Measurements from ENCODE around the gene NSMCE1.
A peak's percentile ranks its signal among the peaks of the same experiment; 100 is the strongest.

Gene NSMCE1, protein sequence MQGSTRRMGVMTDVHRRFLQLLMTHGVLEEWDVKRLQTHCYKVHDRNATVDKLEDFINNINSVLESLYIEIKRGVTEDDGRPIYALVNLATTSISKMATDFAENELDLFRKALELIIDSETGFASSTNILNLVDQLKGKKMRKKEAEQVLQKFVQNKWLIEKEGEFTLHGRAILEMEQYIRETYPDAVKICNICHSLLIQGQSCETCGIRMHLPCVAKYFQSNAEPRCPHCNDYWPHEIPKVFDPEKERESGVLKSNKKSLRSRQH

DNA sequence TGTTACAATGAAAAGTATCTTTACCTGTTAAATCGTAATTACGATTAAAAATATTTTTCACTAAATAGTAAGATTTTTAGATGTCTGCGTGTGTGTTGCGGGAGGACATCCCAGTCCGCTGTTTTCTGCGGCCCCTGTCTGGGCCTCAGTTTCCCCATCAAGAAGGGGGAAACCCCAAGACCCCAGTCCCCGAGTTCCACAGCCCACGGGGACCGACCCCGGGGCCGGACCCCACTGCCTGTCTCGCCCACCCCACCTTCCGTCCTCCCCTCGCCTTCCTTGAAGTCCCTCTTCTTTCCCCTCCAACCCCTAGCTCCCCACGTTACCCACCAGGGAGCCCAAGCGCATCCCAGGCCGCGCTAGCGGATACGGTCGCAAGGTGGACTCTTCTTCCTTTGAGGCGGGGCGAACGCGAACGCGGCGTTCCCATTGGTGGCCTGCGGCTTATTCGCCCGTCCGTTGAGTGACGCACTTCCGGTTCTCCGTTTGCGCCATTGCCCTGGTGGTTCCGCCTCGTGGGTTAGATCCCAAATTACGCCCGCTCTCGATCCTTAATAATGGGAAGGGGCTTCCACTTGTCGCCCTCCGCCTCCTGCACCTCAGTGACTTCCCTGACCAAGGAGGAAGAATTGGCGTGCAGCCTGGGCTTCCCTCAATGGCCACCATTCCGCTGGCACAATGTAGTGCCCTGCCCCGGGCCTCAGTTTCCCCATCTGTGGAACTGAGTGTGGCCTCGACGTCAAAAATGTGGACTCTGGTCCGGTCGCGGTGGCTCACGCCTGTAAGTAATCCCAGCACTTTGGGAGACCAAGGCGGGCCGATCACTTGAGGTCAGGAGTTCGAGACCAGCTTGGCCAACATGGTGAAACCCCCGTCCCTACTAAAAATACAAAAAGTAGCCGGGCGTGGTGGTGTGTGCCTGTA lies at the start of gene NSMCE1:
TSS of gene NSMCE1 (minus strand) at position 397 of the 924 bp plus-strand sequence. CDS start 11,202 bp downstream, outside the sequence.
- DNase-seq (ENCODE audit: low read depth in 1 of 2, low spot score in 1 of 2), result peak; percentile 89 to 96

GRCh38 chr16:27317738-27318391 lies 49.3 kb upstream of the NSMCE1 start:
- peak in 1 of 2 donors; percentile 59 for DNase-seq (ENCODE audit: low read depth in 1 of 2, low spot score in 1 of 2)

- no peak for DNase-seq (ENCODE audit: low read depth in 1 of 2, low spot score in 1 of 2)
These were observed 48.7 kb upstream of the NSMCE1 start for GRCh38 chr16:27317320-27317719.

DNA sequence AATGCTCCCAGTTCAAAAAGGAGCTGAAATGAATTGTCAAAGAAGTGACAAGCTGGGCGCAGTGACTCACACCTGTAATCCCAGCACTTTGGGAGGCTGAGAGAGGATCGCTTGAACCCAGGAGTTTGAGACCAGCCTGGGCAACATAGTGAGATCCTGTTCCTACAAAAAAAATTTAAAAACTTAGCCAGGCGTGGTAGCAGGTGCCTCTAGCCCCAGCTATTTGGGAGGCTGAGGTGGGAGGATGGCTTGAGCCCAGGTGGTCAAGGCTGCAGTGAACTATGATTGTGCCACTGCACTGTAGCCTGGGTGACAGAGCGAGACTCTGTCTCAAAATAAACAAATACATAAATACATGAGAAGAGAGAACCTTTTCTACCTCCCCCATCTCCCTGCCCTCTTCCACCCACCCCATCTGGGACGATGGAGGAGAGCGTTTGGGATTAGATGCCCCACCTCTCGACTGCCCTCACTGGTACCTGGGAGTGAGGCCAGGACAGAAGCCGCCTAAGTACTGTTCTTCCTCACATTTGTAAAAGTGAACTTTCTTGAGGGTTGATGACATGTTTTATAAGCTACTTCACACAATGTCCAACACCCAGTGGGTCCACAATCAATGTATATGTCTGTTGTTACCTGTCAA lies 47.6 kb upstream of the NSMCE1 start:
- no peak for DNase-seq (ENCODE audit: low read depth in 1 of 2, low spot score in 1 of 2)

DNA sequence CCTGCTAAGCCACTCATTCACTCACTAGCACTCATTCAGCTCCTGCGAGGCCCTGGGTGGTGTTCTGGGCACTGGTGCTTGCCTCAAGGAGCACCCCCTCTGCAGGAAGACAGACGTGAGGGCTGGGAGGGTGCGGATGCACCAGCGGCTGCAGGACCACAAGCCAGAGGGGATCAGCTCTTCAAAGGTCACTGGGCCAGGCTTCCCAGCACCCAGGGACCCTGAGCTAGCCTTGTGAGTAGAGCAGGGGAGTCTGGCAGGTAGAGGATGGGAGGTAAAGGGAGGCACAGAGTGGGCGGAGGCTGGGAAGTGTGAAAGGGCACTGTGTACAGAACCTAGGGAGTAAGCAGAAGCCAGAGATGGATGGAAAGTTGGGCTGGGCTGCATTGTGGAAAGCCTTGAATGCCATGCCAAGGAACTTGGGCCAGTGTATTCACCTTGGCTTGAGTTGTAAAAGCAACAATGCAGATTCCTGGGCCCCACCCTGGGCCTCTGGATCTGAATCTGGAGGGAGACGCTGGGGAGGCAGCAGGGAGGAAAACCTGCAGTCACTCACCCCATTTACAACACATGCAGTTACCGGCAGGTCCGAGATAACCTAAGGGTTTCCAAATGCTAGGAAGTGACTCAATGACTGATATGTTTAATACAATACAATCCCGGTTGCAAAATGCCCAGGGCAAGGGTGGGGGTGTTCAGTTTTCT lies 46.9 kb upstream of the NSMCE1 start:
- DNase-seq (ENCODE audit: low read depth in 1 of 2, low spot score in 1 of 2), result peak; percentile 26 to 37

DNA sequence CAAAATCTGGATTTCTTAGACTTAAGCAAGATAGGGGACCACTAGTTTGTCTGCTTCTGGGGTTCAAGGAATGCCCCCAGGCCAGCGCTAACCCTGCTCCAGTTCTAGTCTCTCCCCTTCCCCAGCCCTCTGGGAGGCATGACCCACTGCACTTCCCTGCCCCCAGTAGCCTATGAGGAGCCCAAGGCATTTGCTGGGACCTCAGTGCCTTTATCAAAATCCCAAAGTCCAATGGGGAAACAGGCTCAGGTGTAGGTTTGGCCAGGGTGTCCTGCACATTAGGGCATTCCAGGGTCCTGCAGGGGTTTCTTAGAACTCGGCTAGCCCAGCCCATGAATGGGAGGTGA lies 46.4 kb upstream of the NSMCE1 start:
- no peak for DNase-seq (ENCODE audit: low read depth in 1 of 2, low spot score in 1 of 2)

DNA sequence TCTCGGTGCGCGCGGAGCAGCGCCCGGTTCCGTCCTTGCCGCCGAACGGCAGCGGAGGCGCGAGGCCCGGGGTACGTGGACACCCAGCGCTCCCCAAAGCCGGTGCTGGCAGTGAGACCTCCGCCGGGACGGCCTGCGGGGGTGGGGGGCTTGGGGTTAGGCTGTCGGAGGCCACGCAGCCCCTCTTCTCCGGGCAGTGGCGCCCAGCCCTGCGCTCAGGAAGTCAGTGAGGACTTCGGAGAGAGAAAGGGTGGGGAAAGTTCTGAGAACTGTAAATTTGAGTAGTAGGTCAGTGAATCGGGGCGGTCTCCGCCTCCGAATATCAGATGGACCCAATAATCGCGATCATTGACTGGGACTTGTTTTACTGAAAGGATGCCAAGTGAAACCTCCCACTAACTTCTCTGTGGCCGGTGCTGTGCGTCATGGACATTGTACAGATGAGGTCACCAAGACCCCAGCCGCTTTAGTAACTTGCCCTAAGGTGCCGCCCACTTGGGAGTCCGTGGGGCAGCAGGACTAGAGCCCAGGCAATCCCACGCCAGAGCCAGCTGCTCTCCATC lies 45.7 kb upstream of the NSMCE1 start:
- DNase-seq (ENCODE audit: low read depth in 1 of 2, low spot score in 1 of 2), result peak; percentile 22 to 49

- peak; percentile 42 to 67 for DNase-seq (ENCODE audit: low read depth in 1 of 2, low spot score in 1 of 2)
These were observed 45.0 kb upstream of the NSMCE1 start, which contains the start of gene IL4R for GRCh38 chr16:27313422-27314160. Gene IL4R (plus strand): TSS chr16:27313974. CDS start chr16:27340204, 26,230 bp downstream.

- DNase-seq (ENCODE audit: low read depth in 1 of 2, low spot score in 1 of 2), result no peak
These were observed 44.2 kb upstream of the NSMCE1 start for GRCh38 chr16:27312580-27313421.

GRCh38 chr16:27311897-27312303 lies 43.3 kb upstream of the NSMCE1 start:
- DNase-seq (ENCODE audit: low read depth in 1 of 2, low spot score in 1 of 2), result no peak

DNA sequence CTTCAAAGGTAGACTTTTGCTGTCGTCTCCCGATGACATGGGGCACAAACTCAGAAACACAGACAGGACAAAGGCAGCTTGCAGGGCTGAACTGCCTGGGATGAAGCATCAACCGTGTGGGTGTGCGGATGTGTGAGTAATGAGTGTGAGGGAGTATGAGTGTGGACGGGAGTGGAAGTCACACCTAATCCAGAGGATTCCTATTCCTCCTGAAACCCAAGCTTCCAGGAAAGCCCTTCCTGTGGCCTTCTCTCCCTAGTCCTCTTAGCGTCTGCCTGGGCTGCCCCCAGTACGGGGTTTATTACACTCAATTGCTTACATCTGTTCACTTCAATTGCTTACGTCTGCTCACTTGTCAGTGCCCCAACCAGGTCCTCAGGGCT lies 42.9 kb upstream of the NSMCE1 start:
- no peak for DNase-seq (ENCODE audit: low read depth in 1 of 2, low spot score in 1 of 2)

DNA sequence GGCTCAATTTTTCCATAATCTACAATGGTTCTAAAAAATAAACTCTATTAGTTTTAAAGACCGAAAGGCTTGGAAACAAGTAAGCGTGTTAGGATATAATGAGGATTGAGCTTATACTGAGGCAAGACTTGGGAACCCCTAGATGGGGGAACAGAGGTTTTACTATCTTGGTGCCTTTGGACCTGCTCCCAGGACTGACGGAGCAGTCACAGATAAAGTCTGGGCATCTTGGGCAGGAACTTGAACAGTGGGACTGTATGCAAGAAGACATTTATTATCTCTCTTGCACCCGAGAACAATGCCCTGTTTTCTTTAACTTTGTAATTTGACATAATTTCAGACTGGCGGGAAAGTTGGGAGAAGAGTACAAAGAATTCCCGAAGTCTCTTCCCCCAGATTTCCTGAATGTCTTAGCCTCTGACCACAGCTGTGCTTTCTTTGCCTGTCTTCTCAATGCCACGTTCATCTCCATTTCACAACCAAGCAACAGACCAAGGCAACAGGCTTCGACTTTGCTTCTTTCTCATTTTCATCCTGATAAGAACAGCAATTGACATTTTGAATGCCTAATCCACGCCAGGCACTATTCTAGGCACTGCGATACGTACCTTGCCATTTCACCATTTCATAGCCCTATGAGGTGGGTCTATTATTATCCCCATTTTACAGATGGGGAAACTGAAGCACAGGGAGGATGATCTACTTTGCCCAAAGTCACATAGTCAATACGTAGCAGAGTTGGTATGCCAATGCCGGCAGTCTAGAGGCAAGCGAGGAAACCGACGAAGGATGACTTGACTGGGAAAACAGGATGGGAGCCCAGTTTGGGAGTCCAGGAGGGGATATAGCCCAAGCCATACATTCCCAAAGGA lies 42.2 kb upstream of the NSMCE1 start:
- DNase-seq (ENCODE audit: low read depth in 1 of 2, low spot score in 1 of 2), result no peak

DNA sequence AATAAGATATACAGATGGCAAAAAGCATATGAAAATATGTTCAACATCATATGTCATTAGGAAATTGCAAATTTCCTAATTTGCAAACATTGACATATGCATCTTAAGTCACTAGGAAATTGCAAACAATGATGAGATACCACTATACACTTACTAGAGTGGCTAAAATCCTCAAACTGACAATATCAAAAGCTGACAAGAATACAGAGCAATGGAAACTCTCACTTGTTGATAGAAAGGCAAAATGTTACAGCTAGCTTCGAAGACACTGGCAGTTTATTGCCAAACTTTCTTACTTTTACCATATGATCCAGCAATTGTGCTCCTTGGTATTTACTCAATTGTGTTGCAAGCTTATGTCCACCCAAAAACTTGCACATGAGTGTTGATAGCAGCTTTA lies 40.2 kb upstream of the NSMCE1 start:
- DNase-seq (ENCODE audit: low read depth in 1 of 2, low spot score in 1 of 2), result no peak

DNA sequence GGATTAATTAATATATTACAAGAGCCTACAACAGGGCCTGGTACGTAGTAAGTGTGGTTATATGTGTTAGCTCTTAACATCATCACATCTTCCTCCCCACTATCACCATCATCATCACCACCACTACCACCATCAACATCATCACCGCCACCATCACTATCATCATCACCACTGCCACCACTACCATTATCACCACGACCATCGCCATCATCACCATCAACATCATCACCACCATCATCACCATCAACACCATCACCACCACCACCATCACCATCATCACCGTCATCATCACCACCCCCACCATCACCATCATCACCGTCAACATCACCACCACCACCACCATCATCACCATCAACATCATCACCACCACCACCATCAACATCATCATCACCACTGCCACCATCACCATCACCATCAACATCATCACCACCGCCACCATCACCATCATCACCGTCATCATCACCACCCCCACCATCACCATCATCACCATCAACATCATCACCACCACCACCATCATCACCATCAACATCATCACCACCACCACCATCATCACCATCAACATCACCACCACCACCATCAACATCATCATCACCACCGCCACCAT lies 37.4 kb upstream of the NSMCE1 start:
- DNase-seq (ENCODE audit: low read depth in 1 of 2, low spot score in 1 of 2), result no peak

DNA sequence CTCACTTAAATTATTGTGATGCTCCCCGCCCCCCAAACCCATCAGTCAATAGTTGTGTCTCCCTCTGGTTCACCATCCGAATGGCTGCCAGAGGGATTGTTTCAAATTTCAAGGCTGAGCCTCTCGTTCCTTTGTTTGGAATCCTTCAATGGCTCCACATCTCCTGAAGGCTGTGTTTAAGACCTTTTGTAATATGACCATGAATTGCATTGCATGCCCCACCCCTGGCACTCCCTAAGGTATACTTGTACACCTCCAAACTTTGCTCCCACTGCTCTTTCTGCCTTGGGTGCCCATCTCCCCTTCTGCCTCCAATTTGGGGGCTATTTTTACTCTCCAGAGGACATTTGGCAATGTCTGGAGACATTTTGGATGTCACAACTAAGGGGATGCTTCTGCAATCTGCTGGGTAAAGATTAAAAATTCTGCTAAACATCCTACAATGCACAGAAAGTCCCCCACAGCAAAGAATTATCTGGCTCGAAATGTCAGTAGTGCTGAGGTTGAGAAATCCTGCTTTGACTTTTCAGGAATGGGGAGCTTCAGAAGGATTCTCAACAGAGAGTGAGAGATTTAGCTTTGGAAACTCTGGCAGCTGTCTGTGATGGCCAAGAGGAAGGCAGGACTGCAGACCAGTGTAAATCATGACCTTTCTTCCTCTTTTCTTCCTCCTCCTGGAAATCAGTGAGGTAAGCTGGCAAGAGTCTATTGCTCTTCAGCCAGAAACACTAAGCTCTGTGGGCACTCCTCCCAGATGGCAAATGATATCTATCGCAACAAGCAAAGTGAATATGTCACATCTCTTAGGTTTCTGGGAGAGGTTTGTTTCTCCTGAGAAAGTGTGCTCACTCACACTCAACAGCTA lies 36.5 kb upstream of the NSMCE1 start:
- no peak for DNase-seq (ENCODE audit: low read depth in 1 of 2, low spot score in 1 of 2)

DNA sequence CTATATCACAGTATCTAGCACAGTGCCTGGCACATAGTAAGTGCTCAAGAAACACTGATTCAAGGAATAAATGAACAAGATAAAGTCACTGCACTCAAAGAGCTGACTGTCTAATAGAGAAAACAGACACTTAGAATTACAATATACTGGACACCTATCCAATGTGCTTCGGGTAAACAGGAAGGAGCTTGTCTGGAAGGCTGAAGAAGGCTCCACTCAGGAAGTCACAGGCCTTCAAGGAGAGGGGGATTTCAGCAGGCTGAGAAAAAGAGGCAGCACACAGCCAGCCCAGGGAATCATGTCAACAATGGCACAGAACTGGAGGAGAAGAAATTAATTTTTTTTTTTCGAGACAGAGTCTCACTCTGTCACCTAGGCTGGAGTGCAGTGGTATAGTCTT lies 35.5 kb upstream of the NSMCE1 start:
- no peak for DNase-seq (ENCODE audit: low read depth in 1 of 2, low spot score in 1 of 2)
